Mucosa of descending colon (tissue), 3 donors: ENCODE data around the gene CHRND. TPM values are rescaled to one million over a fixed set of nuclear protein-coding genes. Genes with fewer than 3 reads are reported as not detected.

Experiments
- ATAC-seq: fragments of 200-7000 bp; cut with Tn5 transposase; one replicate; pipeline ENCODE4 v1.9.1; 2020; ENCODE audit warnings: mild to moderate bottlenecking, moderate library complexity
- DNase-seq, 3 donors: peaks; one replicate each; pipeline ENCODE4 v3.0.0-alpha.2; 2020
- H3K36me3 ChIP-seq: fragments of 200-600 bp; one replicate; pipeline ENCODE4 v1.8.0; 2021; ENCODE audit warnings: low read depth, mild to moderate bottlenecking
- H3K4me1 ChIP-seq: fragments of 200-600 bp; one replicate; pipeline ENCODE4 v1.8.0; 2021; ENCODE audit warnings: low read depth, mild to moderate bottlenecking
- H3K4me3 ChIP-seq: fragments of 200-600 bp; one replicate; pipeline ENCODE4 v1.8.0; 2021; ENCODE audit warnings: mild to moderate bottlenecking
- H3K9me3 ChIP-seq: fragments of 200-600 bp; one replicate; pipeline ENCODE4 v1.8.0; 2021; ENCODE audit warnings: mild to moderate bottlenecking
- CTCF ChIP-seq: fragments of 200-600 bp; IDR thresholded peaks from one replicate; pipeline ENCODE4 v1.8.0; 2022; ENCODE audit warnings: antibody characterized with exemption, mild to moderate bottlenecking
- intact Hi-C, 2 donors: fragments of 100-400 bp; cut with DNase I in 1 of 2; cut with micrococcal nuclease in 1 of 2; formaldehyde crosslinking; loops; one replicate each; pipeline versions ENCODE4 v1.11.0 to v1.11.1; 2022; cut with DNase I, micrococcal nuclease
- total RNA-seq, 3 donors: library from RNA; stranded (reverse); fragmentation: NEBNext Ultra II Directional in 2 of 3; extraction: Animal tissue kit (Norgen Biotek cat#: 25700) in 2 of 3; gene quantifications; one replicate each; pipeline versions ENCODE4 v1.2.1 to v1.2.4, GENCODE V29; 2021 to 2023
- donor health status: DM: no; HTN: no; CAD: no; lungs with moderate emphysema.
- donor health status: DM: no; HTN: no; CAD: no.
- donor health status: DM: no; HTN: yes; CAD: no.

CHRND gene
- total RNA-seq, 3 donors from 2014 or later, result not detected

GRCh38 chr2:232576995-232577394, 51.0 kb downstream of the CHRND start:
- Histone ChIP-seq H3K4me1 (peaks cover 14% of the 10 kb centered on the region), H3K36me3 (no peaks in the 10 kb centered on the region)
- no peak for ATAC-seq

GRCh38 chr2:232577841-232578240, 51.9 kb downstream of the CHRND start:
- no peak for ATAC-seq
- no peaks in the 10 kb centered on the region for H3K36me3 ChIP-seq
- intact Hi-C loops, result no loop called here
- no peak overlapping the region for H3K4me3 ChIP-seq
- no peak for TF ChIP-seq CTCF
- no peaks in the 10 kb centered on the region for H3K9me3 ChIP-seq
- H3K4me1 ChIP-seq, result peaks cover 12% of the 10 kb centered on the region
- DNase-seq, result no peak

More at GRCh38 chr2:232576995-232577394, 51.0 kb downstream of the CHRND start:
- Histone ChIP-seq H3K4me3 (no peak overlapping the region), H3K9me3 (no peaks in the 10 kb centered on the region)
- no peak for TF ChIP-seq CTCF
- DNase-seq, result no peak
- intact Hi-C loops, result no loop called here

- ATAC-seq (no peak), DNase-seq (no peak)
- Histone ChIP-seq H3K36me3 (no peaks in the 10 kb centered on the region), H3K9me3 (no peaks in the 10 kb centered on the region), H3K4me1 (peaks cover 9% of the 10 kb centered on the region), H3K4me3 (no peak overlapping the region)
- TF ChIP-seq CTCF, result no peak
- intact Hi-C loops, result no loop called here
Measured at GRCh38 chr2:232578626-232579025, 52.7 kb downstream of the CHRND start.

GRCh38 chr2:232580648-232580981, 54.7 kb downstream of the CHRND start:
- H3K4me1 ChIP-seq, result peaks cover 9% of the 10 kb centered on the region
- TF ChIP-seq CTCF, result no peak
- ATAC-seq, result no peak
- intact Hi-C loops, result no loop called here
- H3K9me3 ChIP-seq, result no peaks in the 10 kb centered on the region
- H3K4me3 ChIP-seq, result no peak overlapping the region
- DNase-seq, result no peak
- H3K36me3 ChIP-seq, result no peaks in the 10 kb centered on the region

- Histone ChIP-seq H3K4me3 (no peak overlapping the region), H3K9me3 (no peaks in the 10 kb centered on the region), H3K36me3 (no peaks in the 10 kb centered on the region), H3K4me1 (peaks cover 9% of the 10 kb centered on the region)
- ATAC-seq (no peak), DNase-seq (no peak)
- intact Hi-C loops, result no loop called here
- TF ChIP-seq CTCF, result no peak
Measured at GRCh38 chr2:232581725-232582124, 55.8 kb downstream of the CHRND start.

- peaks cover 12% of the 10 kb centered on the region for H3K4me1 ChIP-seq
- intact Hi-C loops, result no loop called here
- ATAC-seq (no peak), DNase-seq (no peak)
- H3K4me3 ChIP-seq, result no peak overlapping the region
- H3K9me3 ChIP-seq, result no peaks in the 10 kb centered on the region
- no peaks in the 10 kb centered on the region for H3K36me3 ChIP-seq
- TF ChIP-seq CTCF, result no peak
Measured at GRCh38 chr2:232584238-232584637, 58.3 kb downstream of the CHRND start.
